Osteocyte (in vitro differentiated cells): ENCODE measurements around the gene CRYZ. TPM values are rescaled to one million over a fixed set of nuclear protein-coding genes. Genes with fewer than 3 reads are reported as not detected.

Experiments used
- DNase-seq: peaks from one replicate; pipeline ENCODE4 v3.0.0; 2021; ENCODE audit warnings: mixed read lengths; ENCODE audit not compliant: unreplicated experiment; ENCODE audit errors: extremely low spot score
- H3K27ac Mint-ChIP-seq: one replicate; pipeline ENCODE4 v1.8.0; 2021; ENCODE audit warnings: mild to moderate bottlenecking, mixed read lengths; ENCODE audit not compliant: unreplicated experiment
- H3K27me3 Mint-ChIP-seq: one replicate; pipeline ENCODE4 v1.8.0; 2021; ENCODE audit warnings: mixed read lengths; ENCODE audit not compliant: unreplicated experiment
- H3K36me3 Mint-ChIP-seq: one replicate; pipeline ENCODE4 v1.8.0; 2021; ENCODE audit warnings: mixed read lengths; ENCODE audit not compliant: unreplicated experiment
- H3K4me1 Mint-ChIP-seq: one replicate; pipeline ENCODE4 v1.8.0; 2021; ENCODE audit warnings: mixed read lengths; ENCODE audit not compliant: unreplicated experiment
- H3K4me3 Mint-ChIP-seq: one replicate; pipeline ENCODE4 v1.8.0; 2021; ENCODE audit warnings: mild to moderate bottlenecking, moderate library complexity, mixed read lengths; ENCODE audit not compliant: unreplicated experiment
- H3K9me3 Mint-ChIP-seq: one replicate; pipeline ENCODE4 v1.8.0; 2021; ENCODE audit warnings: mixed read lengths; ENCODE audit not compliant: unreplicated experiment
- CTCF ChIP-seq: fragments of 200-600 bp; sonication (generic); IDR thresholded peaks from 2 replicates; pipeline ENCODE4 v1.5.0; 2021; ENCODE audit warnings: antibody characterized with exemption, mild to moderate bottlenecking, moderate library complexity
- total RNA-seq: library from RNA; stranded (reverse); gene quantifications from 2 replicates; pipeline ENCODE4 v1.2.1, GENCODE V29; 2021

The CRYZ gene
- total RNA-seq, 1 donor from 2014 or later, result 7.1 TPM

DNA sequence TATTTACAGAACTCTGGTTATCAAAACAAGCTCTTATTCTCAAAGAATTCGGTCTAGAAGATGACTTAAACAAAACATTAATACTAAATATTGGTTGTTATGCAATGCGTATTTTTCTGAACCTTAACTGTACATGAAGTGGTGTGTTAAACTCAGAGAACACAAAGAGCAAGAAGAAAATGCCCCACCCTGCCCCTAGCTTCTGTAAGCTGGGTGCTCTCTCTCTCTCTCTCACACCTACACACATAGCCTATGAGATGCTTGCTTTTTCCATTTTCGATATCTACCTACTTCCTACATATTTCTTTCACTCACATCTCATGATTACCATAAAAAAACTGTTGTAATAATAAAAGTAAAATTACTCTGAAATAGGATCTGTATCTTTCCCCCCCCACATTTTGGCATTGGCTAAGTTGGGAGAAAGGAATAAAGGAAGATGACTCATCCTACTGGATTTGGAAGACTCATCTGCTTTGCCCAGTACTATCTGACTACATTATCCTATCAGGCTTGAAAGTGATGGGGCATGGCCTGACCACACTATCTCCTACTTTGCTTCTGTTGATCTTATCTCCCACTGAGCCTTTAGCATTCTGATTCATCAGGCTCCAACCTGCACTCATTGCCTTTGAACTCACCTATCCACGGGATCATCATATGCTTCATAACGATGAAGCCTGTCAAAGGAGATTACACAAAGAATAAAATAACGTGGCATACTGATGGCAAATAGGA, 2.9 kb downstream of the CRYZ start:
- Mint-ChIP-seq H3K36me3 (no peaks in the 10 kb centered on the region), H3K4me3 (no peak overlapping the region)
- no peak for TF ChIP-seq CTCF

DNA sequence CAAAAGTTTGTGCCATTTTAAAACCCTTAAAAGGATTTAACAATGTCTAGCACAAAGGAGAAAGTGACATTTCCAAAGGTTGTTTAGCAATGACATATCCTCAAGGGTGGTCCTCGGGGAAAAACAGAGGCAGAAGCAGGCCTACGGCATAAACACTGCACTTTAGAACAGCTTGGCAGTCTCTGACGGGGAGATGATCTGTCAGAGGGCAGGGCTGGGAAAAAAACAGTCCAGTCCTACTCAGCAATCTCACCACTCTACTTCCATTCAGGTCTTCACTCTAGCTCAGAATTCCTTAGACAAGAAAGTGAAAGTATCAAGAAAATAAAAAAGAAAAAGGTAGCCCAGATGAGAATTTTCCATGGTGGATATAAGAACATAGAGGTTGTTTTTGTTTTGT, 4.1 kb downstream of the CRYZ start:
- H3K36me3 Mint-ChIP-seq, result no peaks in the 10 kb centered on the region
- TF ChIP-seq CTCF, result no peak
- peaks cover 16% of the 10 kb centered on the region for H3K9me3 Mint-ChIP-seq

More for the DNA sequence above, 2.9 kb downstream of the CRYZ start:
- H3K9me3 Mint-ChIP-seq, result peaks cover 12% of the 10 kb centered on the region
- H3K27ac Mint-ChIP-seq, result no peak overlapping the region
- H3K27me3 Mint-ChIP-seq, result no peaks in the 10 kb centered on the region
- no peak for DNase-seq
- peaks cover 7% of the 10 kb centered on the region for H3K4me1 Mint-ChIP-seq

GRCh38 chr1:74726063-74726462, 6.8 kb downstream of the CRYZ start:
- peaks cover 16% of the 10 kb centered on the region for H3K9me3 Mint-ChIP-seq
- TF ChIP-seq CTCF, result no peak
- no peak for DNase-seq
- H3K36me3 Mint-ChIP-seq, result no peaks in the 10 kb centered on the region
- no peaks in the 10 kb centered on the region for H3K27me3 Mint-ChIP-seq
- no peaks in the 10 kb centered on the region for H3K4me1 Mint-ChIP-seq
- H3K27ac Mint-ChIP-seq, result no peak overlapping the region
- no peak overlapping the region for H3K4me3 Mint-ChIP-seq

More for the DNA sequence above, 4.1 kb downstream of the CRYZ start:
- H3K27ac Mint-ChIP-seq, result no peak overlapping the region
- no peaks in the 10 kb centered on the region for H3K27me3 Mint-ChIP-seq
- no peak overlapping the region for H3K4me3 Mint-ChIP-seq
- DNase-seq, result no peak
- H3K4me1 Mint-ChIP-seq, result no peaks in the 10 kb centered on the region

DNA sequence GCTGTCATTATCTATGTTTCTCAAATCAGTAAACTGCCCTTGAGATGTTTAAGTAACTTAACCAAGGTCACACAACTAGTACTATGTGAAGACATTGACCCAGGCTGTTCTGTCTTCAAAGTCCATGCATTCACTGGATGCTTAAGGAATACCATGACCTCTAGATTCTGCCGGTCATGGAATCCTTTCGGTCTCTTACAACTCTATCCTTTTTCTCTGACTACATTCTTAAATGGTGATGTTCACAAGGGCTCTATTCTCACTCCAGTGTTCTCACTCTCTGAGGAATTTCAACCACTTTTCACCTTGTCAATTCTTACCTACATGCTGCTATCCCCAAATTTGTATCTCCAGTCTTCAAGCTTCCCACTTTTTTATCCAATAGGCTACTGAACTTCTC, 15.2 kb downstream of the CRYZ start:
- DNase-seq, result no peak
- H3K27ac Mint-ChIP-seq, result no peak overlapping the region
- no peaks in the 10 kb centered on the region for H3K9me3 Mint-ChIP-seq
- TF ChIP-seq CTCF, result no peak
- H3K27me3 Mint-ChIP-seq, result no peaks in the 10 kb centered on the region
- peaks cover 7% of the 10 kb centered on the region for H3K4me1 Mint-ChIP-seq
- H3K4me3 Mint-ChIP-seq, result no peak overlapping the region
- no peaks in the 10 kb centered on the region for H3K36me3 Mint-ChIP-seq

DNA sequence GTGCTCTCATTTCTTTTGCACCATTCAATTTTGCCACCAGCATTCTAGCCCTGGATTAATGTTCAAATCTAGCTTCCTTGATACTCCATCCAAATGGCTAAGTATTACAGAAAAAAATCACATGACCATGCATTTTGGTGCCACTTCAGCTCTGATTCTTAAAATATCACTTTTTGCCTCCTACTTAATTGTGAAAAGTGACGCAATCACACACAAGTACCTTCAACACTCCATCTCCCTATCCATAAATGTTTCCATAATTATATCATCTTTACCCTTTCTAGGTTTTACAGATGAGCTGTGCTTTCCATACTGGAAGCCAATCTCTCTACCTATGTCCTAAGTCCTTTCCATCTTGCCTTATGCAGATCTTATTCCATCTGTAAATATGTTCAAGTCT, 16.0 kb downstream of the CRYZ start:
- DNase-seq, result no peak
- Mint-ChIP-seq H3K9me3 (no peaks in the 10 kb centered on the region), H3K27ac (no peak overlapping the region), H3K4me3 (no peak overlapping the region), H3K36me3 (no peaks in the 10 kb centered on the region), H3K4me1 (peaks cover 7% of the 10 kb centered on the region), H3K27me3 (no peaks in the 10 kb centered on the region)
- TF ChIP-seq CTCF, result no peak
